HG03139 (cell line): Measurements from ENCODE around the gene FXYD7.
"Not testable (repeated sequence)": the region's sequence is repeated elsewhere in the genome, so short reads cannot be mapped to it uniquely, and the experiment has no call there.

ENCODE experiments used
- ATAC-seq: cut with Tn5 transposase; IDR thresholded peaks from one replicate; pipeline ENCODE4 v1.9.1; 2021; ENCODE audit not compliant: unreplicated experiment

FXYD7 gene

DNA sequence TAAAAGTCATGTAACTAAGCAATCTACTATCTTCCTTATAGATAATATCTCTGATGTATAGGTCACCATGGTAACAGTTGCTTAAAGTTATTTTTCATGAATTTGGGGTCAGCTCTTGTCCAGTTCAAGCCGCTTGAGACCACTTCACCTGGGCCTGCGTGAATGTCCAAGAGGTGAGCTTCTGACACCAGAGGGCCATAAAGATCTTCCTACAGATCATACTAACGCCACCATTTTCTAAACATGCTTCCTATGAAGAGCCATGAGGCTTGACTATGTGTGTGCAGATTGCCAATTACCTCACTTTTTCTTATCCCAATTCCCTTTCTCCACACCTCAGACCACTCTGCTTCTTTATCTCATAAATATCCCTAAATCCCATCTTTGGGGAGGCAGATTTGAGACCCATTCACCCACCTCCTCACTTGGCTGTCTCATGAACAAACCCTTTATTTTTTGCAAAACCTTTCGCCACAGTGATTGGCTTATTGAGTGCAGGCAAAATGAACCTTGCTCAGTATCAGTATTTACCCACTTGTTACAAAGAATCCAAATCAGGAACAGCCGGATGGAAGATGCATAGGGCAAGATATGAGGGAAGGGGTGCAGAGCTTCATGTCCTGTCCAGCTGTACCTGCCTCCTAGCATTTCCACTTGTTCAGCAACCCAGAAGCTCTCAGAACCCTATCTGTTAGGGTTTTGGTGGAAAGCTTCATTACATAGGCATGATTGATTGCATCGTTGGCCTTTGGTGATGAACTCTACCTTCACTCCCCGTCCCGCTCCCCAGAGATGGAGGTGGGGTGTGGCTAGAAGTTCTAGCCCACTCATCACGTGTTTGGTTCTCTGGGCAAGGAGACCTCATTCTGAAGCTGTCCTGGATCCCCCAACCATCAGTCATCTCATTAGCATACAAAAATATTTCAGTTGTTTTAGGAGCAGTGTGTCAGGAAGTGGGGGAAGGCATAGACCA lies 51.2 kb downstream of the FXYD7 start:
- ATAC-seq = no peak

DNA sequence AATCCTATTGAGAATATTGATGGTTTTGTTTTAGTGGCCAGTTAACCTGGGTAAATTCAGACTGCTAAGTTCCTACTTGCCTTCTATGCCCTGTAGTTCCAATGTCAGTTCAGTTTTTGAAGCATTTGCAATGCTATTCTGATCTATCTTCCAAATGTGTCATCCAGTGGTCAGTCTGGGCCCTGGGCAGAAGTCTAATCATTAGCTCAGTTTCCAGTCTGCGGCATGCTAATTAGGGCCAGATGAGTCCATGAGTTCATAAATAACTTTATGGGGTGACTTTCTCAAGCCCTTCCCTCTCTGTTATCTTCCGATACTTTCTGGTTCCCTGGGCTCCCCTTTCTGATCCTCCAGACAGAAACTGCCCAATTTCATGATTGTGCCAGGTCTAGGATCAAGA lies 52.8 kb downstream of the FXYD7 start:
- ATAC-seq = no peak

DNA sequence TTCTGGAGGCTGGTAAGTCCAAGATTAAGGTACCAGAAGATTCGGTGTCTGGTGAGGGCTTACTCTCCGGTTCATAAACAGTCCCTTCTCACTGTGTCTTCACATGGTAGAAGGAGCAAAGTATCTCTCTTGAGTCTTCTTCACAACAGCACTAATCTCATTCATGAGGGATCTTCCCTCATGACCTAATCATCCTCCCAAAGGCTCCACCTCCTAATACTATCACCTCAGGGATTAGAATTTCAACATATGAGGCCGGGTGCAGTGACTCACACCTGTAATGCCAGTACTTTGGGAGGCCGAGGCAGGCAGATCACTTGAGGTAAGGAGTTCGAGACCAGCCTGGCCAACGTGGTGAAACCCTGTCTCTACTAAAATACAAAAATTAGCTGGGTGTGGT lies 53.8 kb downstream of the FXYD7 start:
- ATAC-seq = not testable (repeated sequence)

DNA sequence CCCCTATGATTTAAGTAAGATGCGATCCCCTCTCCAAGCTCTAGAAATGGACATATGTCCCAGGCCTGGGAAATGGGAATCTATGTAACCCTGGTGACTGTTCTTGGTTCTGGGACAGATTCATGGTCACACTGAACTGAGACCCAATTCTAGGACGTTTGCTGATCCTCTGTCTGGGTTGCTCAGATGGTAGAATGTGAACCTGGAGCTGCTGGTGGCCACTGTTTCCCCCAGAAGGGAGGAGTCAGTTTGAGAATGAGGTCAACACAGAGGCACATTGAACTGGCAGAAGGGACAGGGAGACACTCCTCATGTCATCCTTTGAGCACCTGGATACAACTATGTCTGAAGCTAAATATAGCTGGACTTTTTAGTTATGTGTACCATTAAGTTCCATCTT lies 56.4 kb downstream of the FXYD7 start:
- no peak for ATAC-seq

DNA sequence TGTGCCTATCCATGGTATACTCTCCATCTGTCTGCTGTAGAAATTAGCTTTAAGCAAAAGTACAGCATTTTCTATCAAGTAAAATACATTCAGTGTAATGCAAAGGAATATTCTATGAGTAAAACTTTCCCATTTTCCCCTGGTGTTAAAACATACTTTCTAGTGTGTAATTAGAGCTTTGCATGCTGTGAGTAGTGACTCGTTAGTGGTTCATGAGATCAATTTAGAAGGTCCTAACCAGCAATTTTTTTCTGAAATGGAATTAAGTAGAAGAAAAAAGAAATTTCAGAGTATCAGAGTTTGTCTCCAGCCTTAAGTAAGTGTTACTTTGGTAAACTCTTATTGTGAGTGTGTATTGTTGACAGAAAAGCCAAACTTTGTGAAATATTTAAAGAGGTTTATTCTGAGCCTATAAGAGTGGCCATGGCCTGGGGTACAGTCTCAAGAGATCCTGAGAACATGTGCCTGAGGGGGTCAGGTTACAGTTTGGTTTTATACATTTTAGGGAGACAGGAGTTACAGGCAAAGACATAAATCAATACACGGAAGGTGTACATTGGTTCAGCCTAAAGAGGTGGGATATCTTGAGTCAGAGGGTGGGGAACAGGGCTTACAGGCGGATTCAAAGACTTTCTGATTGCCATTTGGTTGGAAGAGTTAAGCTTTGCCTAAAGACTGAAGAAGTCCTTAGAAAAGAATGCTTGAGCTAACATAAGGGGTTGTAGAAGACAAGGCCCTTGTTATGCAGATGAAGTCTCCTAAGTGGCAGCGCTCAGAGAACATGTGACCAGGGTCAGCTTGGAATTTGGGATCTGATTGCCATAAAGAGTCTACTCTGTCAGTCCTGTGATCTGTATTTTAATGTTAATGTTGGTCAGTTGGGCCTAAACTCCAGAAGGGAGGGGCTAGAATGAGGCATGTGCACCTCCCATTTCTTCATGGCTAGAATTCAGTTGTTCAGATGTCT lies 60.0 kb downstream of the FXYD7 start:
- ATAC-seq = no peak
